ENCODE measurements around the gene RECQL5. TPM values are rescaled to one million over a fixed set of nuclear protein-coding genes. Genes with fewer than 3 reads are reported as not detected.

Gene RECQL5
- total RNA-seq: 10 to 100 TPM; 13.5 to 24.8 (median 18.4) TPM
- long read RNA-seq, partial matches to known transcripts: 1 of 3 reads
- long read RNA-seq, other reads (novel, unspliced or antisense): 0 of 3 reads

DNA sequence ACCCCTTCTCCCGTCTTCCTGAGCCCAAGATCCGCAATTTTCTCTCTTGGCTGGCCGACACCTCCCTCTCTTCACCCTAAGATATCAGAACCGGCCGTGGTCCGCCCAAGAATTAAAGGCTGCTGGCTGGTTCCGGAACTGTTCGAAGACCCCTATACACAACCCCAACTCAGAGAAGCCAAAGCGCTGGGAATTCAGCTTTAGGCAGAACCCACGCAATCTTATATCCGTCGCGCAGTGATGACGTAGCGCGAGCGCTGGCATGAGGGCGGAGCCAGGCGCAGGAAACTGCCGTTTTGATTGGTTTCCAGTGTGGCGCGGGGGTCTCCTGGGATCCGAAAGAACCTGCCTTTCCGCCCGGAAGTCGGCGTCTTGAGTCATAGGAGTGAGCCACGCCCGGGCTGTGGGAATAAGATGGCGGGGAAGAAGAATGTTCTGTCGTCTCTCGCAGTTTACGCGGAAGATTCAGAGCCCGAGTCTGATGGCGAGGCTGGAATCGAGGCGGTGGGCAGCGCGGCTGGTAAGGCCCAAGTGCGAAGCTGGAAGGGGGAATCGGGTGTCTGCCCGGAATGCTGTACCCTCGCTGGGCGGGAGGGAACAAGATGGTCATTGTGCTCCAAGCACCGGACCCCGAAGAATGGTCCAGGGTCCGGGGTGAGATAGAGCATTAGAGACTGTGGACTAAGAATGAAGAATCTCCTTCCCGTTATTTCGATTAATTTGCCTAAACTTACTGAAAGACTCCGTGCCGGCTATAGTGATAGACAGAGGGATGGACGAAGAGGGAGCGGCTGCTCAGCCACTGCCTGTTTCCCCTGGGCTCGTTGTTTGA, at the start of gene RECQL5, which contains the start of gene SAP30BP:
RECQL5 (minus strand) TSS at position 196 of the 832 bp plus-strand sequence. CDS start 597 bp downstream, outside the sequence.
SAP30BP (plus strand) TSS at position 380 of the 832 bp plus-strand sequence; CDS start at position 415, 35 bp downstream.
- TF ChIP-seq POLR2A (IDR thresholded peaks at IDR 0.05): peak; percentile 59
- TF ChIP-seq, protein P1, sequence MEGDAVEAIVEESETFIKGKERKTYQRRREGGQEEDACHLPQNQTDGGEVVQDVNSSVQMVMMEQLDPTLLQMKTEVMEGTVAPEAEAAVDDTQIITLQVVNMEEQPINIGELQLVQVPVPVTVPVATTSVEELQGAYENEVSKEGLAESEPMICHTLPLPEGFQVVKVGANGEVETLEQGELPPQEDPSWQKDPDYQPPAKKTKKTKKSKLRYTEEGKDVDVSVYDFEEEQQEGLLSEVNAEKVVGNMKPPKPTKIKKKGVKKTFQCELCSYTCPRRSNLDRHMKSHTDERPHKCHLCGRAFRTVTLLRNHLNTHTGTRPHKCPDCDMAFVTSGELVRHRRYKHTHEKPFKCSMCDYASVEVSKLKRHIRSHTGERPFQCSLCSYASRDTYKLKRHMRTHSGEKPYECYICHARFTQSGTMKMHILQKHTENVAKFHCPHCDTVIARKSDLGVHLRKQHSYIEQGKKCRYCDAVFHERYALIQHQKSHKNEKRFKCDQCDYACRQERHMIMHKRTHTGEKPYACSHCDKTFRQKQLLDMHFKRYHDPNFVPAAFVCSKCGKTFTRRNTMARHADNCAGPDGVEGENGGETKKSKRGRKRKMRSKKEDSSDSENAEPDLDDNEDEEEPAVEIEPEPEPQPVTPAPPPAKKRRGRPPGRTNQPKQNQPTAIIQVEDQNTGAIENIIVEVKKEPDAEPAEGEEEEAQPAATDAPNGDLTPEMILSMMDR (IDR thresholded peaks at IDR 0.05): no peak
- DNase-seq (peak; percentile 97 to 99 (median 98)), ATAC-seq (peak; percentile 99 to 100 (median 100))
- intact Hi-C loops (cut with DNase I): no loop called here
- WGBS (ENCODE audit: insufficient coverage, low coverage, low lambda C conversion rate, missing lambda C conversion rate): under 1% methylated on average over 50 of the region's 55 CpGs
- Histone ChIP-seq H3K36me3 (peaks cover 0 to 52% (median 11%) of the 10 kb centered on the region in 4 donors), H3K27ac (peak within 1 kb of the TSS; percentile 56 to 77 (median 57)), H3K9me3 (no peaks in the 10 kb centered on the region), H3K4me3 (peak within 1 kb of the TSS; percentile 85 to 93 (median 86)), H3K27me3 (no peaks in the 10 kb centered on the region), H3K4me1 (peaks cover 0 to 17% (median 6%) of the 10 kb centered on the region in 4 donors)

DNA sequence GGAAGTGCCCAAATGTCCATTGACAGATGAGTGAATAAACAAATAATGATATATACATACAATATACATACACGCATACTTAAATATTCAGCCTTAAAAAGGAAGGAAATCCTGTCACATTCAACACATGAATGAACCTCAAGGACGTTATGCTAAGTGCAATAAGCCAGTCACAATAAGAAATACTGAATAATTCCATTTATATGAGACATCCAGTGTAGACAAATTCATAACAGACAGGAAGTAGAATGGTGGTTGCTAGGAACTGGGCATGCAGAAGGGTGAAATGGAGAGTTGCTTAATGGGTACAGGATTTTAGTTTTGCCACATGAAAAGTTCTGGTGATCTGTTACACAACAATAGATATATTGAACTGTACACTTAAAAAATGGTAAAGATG, 45.5 kb upstream of the RECQL5 start:
- Histone ChIP-seq H3K4me3 (no peak overlapping the region), H3K27ac (no peak overlapping the region), H3K9me3 (no peaks in the 10 kb centered on the region), H3K36me3 (no peaks in the 10 kb centered on the region), H3K4me1 (no peaks in the 10 kb centered on the region), H3K27me3 (no peaks in the 10 kb centered on the region)
- TF ChIP-seq POLR2A (IDR thresholded peaks at IDR 0.05): no peak
- TF ChIP-seq, protein P1 (IDR thresholded peaks at IDR 0.05): no peak
- no peak for DNase-seq
- intact Hi-C loops (cut with DNase I): no loop called here
- ATAC-seq: no peak
- WGBS (ENCODE audit: insufficient coverage, low coverage, low lambda C conversion rate, missing lambda C conversion rate): 50% methylated on average over 2 of the region's 2 CpGs

DNA sequence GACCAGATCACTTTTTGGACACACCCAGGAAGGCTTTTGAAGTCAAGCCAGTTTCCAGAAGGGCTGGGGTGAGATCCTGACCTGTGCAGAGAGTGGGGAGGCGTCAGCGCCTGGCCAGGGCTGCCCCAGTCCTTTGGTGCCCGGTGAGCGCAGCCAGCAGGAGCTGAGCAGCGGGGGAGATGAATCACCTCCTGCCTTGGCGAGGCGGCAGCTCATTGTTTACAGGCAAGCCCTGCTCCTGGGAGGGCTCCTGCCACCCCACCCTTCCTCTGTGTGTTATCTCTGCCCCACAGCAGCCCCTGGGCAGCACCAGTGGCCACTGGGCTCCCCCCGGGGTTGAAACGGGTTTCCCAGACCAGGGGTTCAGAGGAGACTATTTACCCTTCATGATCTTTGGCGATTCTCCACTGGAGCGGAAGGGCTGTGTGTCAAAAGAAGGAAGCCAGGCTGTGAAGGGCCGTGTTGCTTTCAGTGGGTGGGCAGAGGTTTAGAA, 40.2 kb upstream of the RECQL5 start:
- no peak overlapping the region for H3K27ac ChIP-seq
- H3K36me3 ChIP-seq: peaks cover 0 to 42% (median 18%) of the 10 kb centered on the region in 4 donors

DNA sequence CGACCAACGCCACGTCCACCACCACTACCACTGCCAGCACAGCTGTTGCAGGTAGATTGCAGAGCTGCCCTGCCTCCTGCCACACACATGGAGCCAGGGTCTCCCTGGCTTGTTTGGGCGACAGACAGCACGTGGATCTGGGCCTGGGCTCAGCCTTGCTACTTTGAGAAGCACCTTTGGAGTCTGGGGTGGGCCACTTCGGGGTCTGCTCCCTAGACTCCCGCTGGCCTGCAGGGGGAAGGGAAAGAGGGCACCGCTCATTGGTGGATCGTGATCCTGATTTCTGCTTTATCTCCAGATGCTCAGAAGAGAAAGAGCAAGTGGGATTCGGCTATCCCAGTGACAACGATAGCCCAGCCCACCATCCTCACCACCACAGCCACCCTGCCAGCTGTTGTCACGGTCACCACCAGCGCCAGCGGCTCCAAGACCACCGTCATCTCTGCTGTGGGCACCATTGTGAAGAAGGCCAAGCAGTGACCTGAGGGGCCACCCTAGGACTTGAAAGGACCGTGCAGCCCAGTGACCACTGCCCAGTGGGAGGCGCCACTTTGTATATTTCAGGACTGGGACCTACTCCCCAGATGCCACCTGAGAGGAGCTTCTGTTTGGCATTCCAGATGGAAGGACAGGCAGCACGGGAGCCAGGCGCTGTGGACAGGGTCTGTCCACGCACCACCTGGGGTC, 39.2 kb upstream of the RECQL5 start:
- Histone ChIP-seq H3K9me3 (no peaks in the 10 kb centered on the region), H3K27me3 (no peaks in the 10 kb centered on the region), H3K4me3 (no peak overlapping the region), H3K4me1 (no peaks in the 10 kb centered on the region), H3K36me3 (peaks cover 5 to 48% (median 18%) of the 10 kb centered on the region in 4 donors), H3K27ac (no peak overlapping the region)
- intact Hi-C loops (cut with DNase I): no loop called here
- no peak for TF ChIP-seq POLR2A (IDR thresholded peaks at IDR 0.05)
- TF ChIP-seq, protein P1 (IDR thresholded peaks at IDR 0.05): no peak
- peak in 1 of 4 donors; percentile 14 for ATAC-seq
- 87% methylated on average over 10 of the region's 20 CpGs for WGBS (ENCODE audit: insufficient coverage, low coverage, low lambda C conversion rate, missing lambda C conversion rate)
- no peak for DNase-seq

More for the DNA sequence above, 40.2 kb upstream of the RECQL5 start:
- no peak for TF ChIP-seq POLR2A (IDR thresholded peaks at IDR 0.05)
- TF ChIP-seq, protein P1 (IDR thresholded peaks at IDR 0.05): no peak
- WGBS (ENCODE audit: insufficient coverage, low coverage, low lambda C conversion rate, missing lambda C conversion rate): 45% methylated on average over 3 of the region's 12 CpGs
- intact Hi-C loops (cut with DNase I): no loop called here
- Histone ChIP-seq H3K27me3 (no peaks in the 10 kb centered on the region), H3K4me1 (no peaks in the 10 kb centered on the region), H3K9me3 (no peaks in the 10 kb centered on the region), H3K4me3 (no peak overlapping the region)
- ATAC-seq (peak in 3 of 4 donors; percentile 23 to 30 (median 29)), DNase-seq (no peak)
